IMR-90 (cell line): ENCODE measurements around the gene PRTFDC1. TPM values are rescaled to one million over a fixed set of nuclear protein-coding genes. Genes with fewer than 3 reads are reported as not detected.

Experiments
- ATAC-seq: fragments of 200-7000 bp; cut with Tn5 transposase; 2 replicates; pipeline ENCODE4 v1.9.1; 2020; ENCODE audit warnings: low read depth, mild to moderate bottlenecking, moderate library complexity
- BruUV-seq: library from RNA; stranded (reverse); fragments of 400-500 nt; replicated peaks from 2 replicates; lab custom pipeline; 2021; lab: Mats Ljungman, UMichigan
- CTCF ChIA-PET: fragments of 300-600 bp; formaldehyde crosslinking; extraction: SDS; loops from one replicate; lab custom pipeline; 2021; ENCODE audit warnings: antibody characterized with exemption; lab: Yijun Ruan, JAX
- POLR2A ChIA-PET: fragments of 300-600 bp; sonication (Branson Sonifier 250); formaldehyde crosslinking; loops from one replicate; lab custom pipeline; 2022; ENCODE audit warnings: antibody characterized with exemption; ENCODE audit not compliant: unreplicated experiment; lab: Charles Lee
- DNase-seq: peaks from one replicate; pipeline ENCODE4 v3.0.0; 2013
- H2AFZ ChIP-seq: replicated peaks from 2 replicates; pipeline ENCODE3; 2013; ENCODE audit warnings: low read length, mild to moderate bottlenecking; ENCODE audit not compliant: poor library complexity
- H2AK5ac ChIP-seq: 2 replicates; pipeline ENCODE4 v1.6.1; 2013; ENCODE audit warnings: low read depth, low read length, inconsistent platforms
- H2AK9ac ChIP-seq: replicated peaks from 2 replicates; pipeline ENCODE3; 2013; ENCODE audit warnings: mild to moderate bottlenecking, low read depth, low read length, moderate library complexity; ENCODE audit not compliant: poor library complexity
- H2BK120ac ChIP-seq: 2 replicates; pipeline ENCODE4 v1.6.1; 2013; ENCODE audit warnings: low read depth, low read length, inconsistent platforms
- H2BK15ac ChIP-seq: 3 replicates; pipeline ENCODE4 v1.6.1; 2013; ENCODE audit warnings: low read depth, low read length, inconsistent platforms
- H2BK20ac ChIP-seq: 2 replicates; pipeline ENCODE4 v1.6.1; 2013; ENCODE audit warnings: low read depth, mild to moderate bottlenecking, inconsistent platforms, low read length, moderate library complexity
- H2BK5ac ChIP-seq: 2 replicates; pipeline ENCODE4 v1.6.1; 2013; ENCODE audit warnings: mild to moderate bottlenecking, low read depth, low read length, inconsistent platforms; ENCODE audit not compliant: poor library complexity, severe bottlenecking
- H3K14ac ChIP-seq: replicated peaks from 2 replicates; pipeline ENCODE4 v1.6.1; 2013; ENCODE audit warnings: low read depth, low read length, inconsistent platforms
- H3K18ac ChIP-seq: 2 replicates; pipeline ENCODE4 v1.6.1; 2013; ENCODE audit warnings: low read depth, low read length, control low read depth
- H3K23ac ChIP-seq: 2 replicates; pipeline ENCODE4 v1.6.1; 2013; ENCODE audit warnings: low read depth, low read length, inconsistent platforms
- H3K27ac ChIP-seq: 2 replicates; pipeline ENCODE4 v1.5.1; 2013; ENCODE audit warnings: mild to moderate bottlenecking, control low read depth, low read length; ENCODE audit not compliant: insufficient read depth
- H3K27me3 ChIP-seq: 2 replicates; pipeline ENCODE4 v1.6.1; 2013; ENCODE audit warnings: low read length; ENCODE audit not compliant: control insufficient read depth, insufficient read depth
- H3K36me3 ChIP-seq: 2 replicates; pipeline ENCODE4 v1.6.1; 2013; ENCODE audit warnings: low read length, mixed read lengths; ENCODE audit not compliant: control insufficient read depth, insufficient read depth
- H3K4ac ChIP-seq: 2 replicates; pipeline ENCODE4 v1.6.1; 2013; ENCODE audit warnings: low read depth, low read length, inconsistent platforms
- H3K4me1 ChIP-seq: 2 replicates; pipeline ENCODE4 v1.6.1; 2013; ENCODE audit warnings: low read length, mixed read lengths; ENCODE audit not compliant: control insufficient read depth, insufficient read depth
- H3K4me2 ChIP-seq: 2 replicates; pipeline ENCODE4 v1.6.1; 2013; ENCODE audit warnings: low read depth, mild to moderate bottlenecking, control low read depth, low read length, moderate library complexity
- H3K4me3 ChIP-seq: 2 replicates; pipeline ENCODE4 v1.5.1; 2013; ENCODE audit warnings: low read depth, mild to moderate bottlenecking, control low read depth, low read length, moderate library complexity; ENCODE audit not compliant: insufficient read depth
- H3K56ac ChIP-seq: 2 replicates; pipeline ENCODE4 v1.6.1; 2013; ENCODE audit warnings: low read length, inconsistent platforms; ENCODE audit not compliant: insufficient read depth; ENCODE audit errors: extremely low read depth
- H3K79me1 ChIP-seq, 2 experiments: 2 replicates each; pipeline ENCODE4 v1.6.1; 2013; ENCODE audit warnings: low read length in 2 of 2, inconsistent platforms in 1 of 2, low read depth in 1 of 2
- H3K9ac ChIP-seq: 2 replicates; pipeline ENCODE4 v1.6.1; 2013; ENCODE audit warnings: low read depth, low read length, control low read depth
- H3K9me1 ChIP-seq: 2 replicates; pipeline ENCODE4 v1.6.1; 2013; ENCODE audit warnings: low read length, inconsistent platforms; ENCODE audit not compliant: insufficient read depth
- H3K9me3 ChIP-seq: 2 replicates; pipeline ENCODE4 v1.6.1; 2013; ENCODE audit warnings: low read length; ENCODE audit not compliant: control insufficient read depth, insufficient read depth
- H4K20me1 ChIP-seq: 2 replicates; pipeline ENCODE4 v1.6.1; 2013; ENCODE audit warnings: low read length, inconsistent platforms; ENCODE audit not compliant: insufficient read depth
- H4K5ac ChIP-seq: 2 replicates; pipeline ENCODE4 v1.6.1; 2013; ENCODE audit warnings: mild to moderate bottlenecking, low read depth, low read length, control low read depth
- H4K8ac ChIP-seq, 2 experiments: 2 replicates each; pipeline ENCODE4 v1.6.1; 2013; ENCODE audit warnings: low read depth in 2 of 2, low read length in 2 of 2, control low read depth in 1 of 2, inconsistent platforms in 1 of 2
- H4K91ac ChIP-seq: 2 replicates; pipeline ENCODE4 v1.6.1; 2013; ENCODE audit warnings: low read depth, low read length, inconsistent platforms; ENCODE audit not compliant: insufficient read depth
- MAZ ChIP-seq: IDR thresholded peaks from 2 replicates; pipeline ENCODE4 v1.6.1; 2012; ENCODE audit warnings: low read depth, mild to moderate bottlenecking, low read length, improper control_type of control experiment, moderate library complexity, borderline replicate concordance
- USF2 ChIP-seq: fragments of 150-350 bp; IDR thresholded peaks from 2 replicates; pipeline ENCODE4 v1.6.1; 2017; ENCODE audit warnings: mild to moderate bottlenecking, antibody characterized with exemption, low read length, low read depth
- WGBS, 2 experiments: methylation state at CpG; one replicate each; pipeline versions ENCODE4 v1.1.5 to v1.1.7; 2013; ENCODE audit warnings: missing lambda C conversion rate in 2 of 2; ENCODE audit not compliant: insufficient read length in 1 of 2; ENCODE audit errors: extremely low coverage in 2 of 2; 5-methylcytosine and 5-hydroxymethylcytosine counted together
- dilution Hi-C: fragments of 300-500 bp; cut with HindIII; formaldehyde crosslinking; loops from one replicate; pipeline ENCODE4 v1.14.3; 2018; ENCODE audit warnings: low sequenced_read_pairs; ENCODE audit not compliant: unreplicated experiment
- in situ Hi-C: fragments of 300-500 bp; cut with MboI; formaldehyde crosslinking; loops from 3 replicates; pipeline ENCODE4 v1.14.3; 2019; ENCODE audit warnings: low sequenced_read_pairs, inconsistent platforms, mixed read lengths
- intact Hi-C: fragments of 100-400 bp; cut with micrococcal nuclease; formaldehyde crosslinking; loops from 2 replicates; pipeline ENCODE4 v1.10.0; 2022
- polyA plus RNA-seq, 3 experiments: library from polyadenylated mRNA; depleted of rRNA; stranded (reverse); fragments of >200 nt; gene quantifications; 2 replicates each; pipeline ENCODE4 v1.2.3, GENCODE V29; 2012; ENCODE audit warnings: low replicate concordance in 1 of 3
- total RNA-seq: library from RNA; depleted of rRNA; stranded (reverse); fragments of >200 nt; gene quantifications from 2 replicates; pipeline ENCODE4 v1.2.3, GENCODE V29; 2012

The PRTFDC1 gene
- total and polyA plus RNA-seq, 2 of the 4 experiments (the other 2 are of a cell fraction) = 12.3 to 17.9 TPM

- H3K9me3 ChIP-seq = no peaks in the 10 kb centered on the region
- no peak overlapping the region for H3K4ac ChIP-seq
- no peak overlapping the region for H2AK9ac ChIP-seq
- in situ Hi-C loops = loop anchor here (25.0 kb wide), 1 partner anchor 251 kb away; the partner anchor contains the start of gene ARHGAP21
- peak; percentile 60 for DNase-seq
- no peak overlapping the region for H2AK5ac ChIP-seq
- no peak overlapping the region for H3K9ac ChIP-seq
- no peak overlapping the region for H4K5ac ChIP-seq
- no peak overlapping the region for H3K27ac ChIP-seq
- no peak overlapping the region for H3K18ac ChIP-seq
- no peak overlapping the region for H3K23ac ChIP-seq
- dilution Hi-C loops = no loop called here
- H3K14ac ChIP-seq = no peak overlapping the region
- TF ChIP-seq USF2 (no peak), MAZ (no peak)
- no peaks in the 10 kb centered on the region; the same call in 1 of the 2 replicates for H3K27me3 ChIP-seq
- H4K20me1 ChIP-seq = no peaks in the 10 kb centered on the region
- H3K36me3 ChIP-seq = no peaks in the 10 kb centered on the region
- H4K8ac ChIP-seq = no peak overlapping the region
- peaks cover 12% of the 10 kb centered on the region for H3K9me1 ChIP-seq
- POLR2A ChIA-PET = no interaction called here
- intact Hi-C loops = no loop called here
- BruUV-seq = no TSS peak
- no peak overlapping the region for H2BK20ac ChIP-seq
- no CpG with 5 or more reads among the region's 3 CpGs for WGBS, 2 experiments
- no peak overlapping the region for H3K56ac ChIP-seq
- no peak overlapping the region for H4K91ac ChIP-seq
- no peak overlapping the region for H2BK120ac ChIP-seq
- CTCF ChIA-PET = interaction anchor here (1.2 kb wide), 1 partner anchor 320 kb away, joined by 3 read pairs; no protein-coding TSS in a partner anchor
- no peak for ATAC-seq
- H2BK15ac ChIP-seq = no peak overlapping the region
- peaks cover 11% of the 10 kb centered on the region for H3K4me1 ChIP-seq
- H3K79me1 ChIP-seq = no peaks in the 10 kb centered on the region
- H3K4me3 ChIP-seq = no peak overlapping the region
- H2AFZ ChIP-seq = no peak overlapping the region
- no peak overlapping the region for H3K4me2 ChIP-seq
- no peak overlapping the region for H2BK5ac ChIP-seq
These were observed 10.6 kb upstream of the PRTFDC1 start for GRCh38 chr10:24962995-24963394.
